ENCODE results near the gene NFASC.

The NFASC gene

GRCh38 chr1:205049479-205049878 is 178.8 kb downstream of the NFASC start:
- no peak overlapping the region for H3K4me3 ChIP-seq (ENCODE audit: insufficient read depth, low read depth, low read length)
- H3K27me3 ChIP-seq (ENCODE audit: control insufficient read depth, insufficient read depth, low read length, poor library complexity, severe bottlenecking), result peaks cover 19% of the 10 kb centered on the region
- no peaks in the 10 kb centered on the region for H3K36me3 ChIP-seq (ENCODE audit: control insufficient read depth, insufficient read depth, low read length)
- H3K9me3 ChIP-seq (ENCODE audit: control insufficient read depth, low read length), result no peaks in the 10 kb centered on the region
- H3K4me1 ChIP-seq (ENCODE audit: control insufficient read depth, insufficient read depth, low read length), result peaks cover 36% of the 10 kb centered on the region
- 81 to 85% methylated on average over 6 of the region's 6 CpGs for WGBS, 2 experiments
- no peak overlapping the region for H3K27ac ChIP-seq (ENCODE audit: insufficient read depth, low read depth, low read length, poor library complexity, severe bottlenecking)

GRCh38 chr1:205052690-205053089 is 182.0 kb downstream of the NFASC start:
- 86 to 90% methylated on average over 11 of the region's 11 CpGs for WGBS, 2 experiments
- peaks cover 16% of the 10 kb centered on the region for H3K4me1 ChIP-seq (ENCODE audit: control insufficient read depth, insufficient read depth, low read length)

GRCh38 chr1:205053296-205053695 is 182.6 kb downstream of the NFASC start:
- H3K27ac ChIP-seq (ENCODE audit: insufficient read depth, low read depth, low read length, poor library complexity, severe bottlenecking), result no peak overlapping the region

More at GRCh38 chr1:205052690-205053089, 182.0 kb downstream of the NFASC start:
- Histone ChIP-seq H3K9me3 (ENCODE audit: control insufficient read depth, low read length) (no peaks in the 10 kb centered on the region), H3K27me3 (ENCODE audit: control insufficient read depth, insufficient read depth, low read length, poor library complexity, severe bottlenecking) (no peaks in the 10 kb centered on the region), H3K27ac (ENCODE audit: insufficient read depth, low read depth, low read length, poor library complexity, severe bottlenecking) (no peak overlapping the region), H3K36me3 (ENCODE audit: control insufficient read depth, insufficient read depth, low read length) (no peaks in the 10 kb centered on the region), H3K4me3 (ENCODE audit: insufficient read depth, low read depth, low read length) (no peak overlapping the region)

GRCh38 chr1:205054013-205054412 is 183.4 kb downstream of the NFASC start:
- no peak overlapping the region for H3K27ac ChIP-seq (ENCODE audit: insufficient read depth, low read depth, low read length, poor library complexity, severe bottlenecking)
- 55 to 58% methylated on average over 7 of the region's 7 CpGs for WGBS, 2 experiments
- no peaks in the 10 kb centered on the region for H3K36me3 ChIP-seq (ENCODE audit: control insufficient read depth, insufficient read depth, low read length)
- H3K9me3 ChIP-seq (ENCODE audit: control insufficient read depth, low read length), result no peaks in the 10 kb centered on the region
- H3K4me3 ChIP-seq (ENCODE audit: insufficient read depth, low read depth, low read length), result no peak overlapping the region
- no peaks in the 10 kb centered on the region for H3K27me3 ChIP-seq (ENCODE audit: control insufficient read depth, insufficient read depth, low read length, poor library complexity, severe bottlenecking)
- peaks cover 11% of the 10 kb centered on the region for H3K4me1 ChIP-seq (ENCODE audit: control insufficient read depth, insufficient read depth, low read length)

More at GRCh38 chr1:205053296-205053695, 182.6 kb downstream of the NFASC start:
- Histone ChIP-seq H3K36me3 (ENCODE audit: control insufficient read depth, insufficient read depth, low read length) (no peaks in the 10 kb centered on the region), H3K27me3 (ENCODE audit: control insufficient read depth, insufficient read depth, low read length, poor library complexity, severe bottlenecking) (no peaks in the 10 kb centered on the region), H3K4me3 (ENCODE audit: insufficient read depth, low read depth, low read length) (no peak overlapping the region), H3K9me3 (ENCODE audit: control insufficient read depth, low read length) (no peaks in the 10 kb centered on the region), H3K4me1 (ENCODE audit: control insufficient read depth, insufficient read depth, low read length) (peaks cover 13% of the 10 kb centered on the region)
- WGBS, 2 experiments, result 90 to 97% methylated on average over 5 of the region's 5 CpGs

GRCh38 chr1:205056188-205056611 is 185.5 kb downstream of the NFASC start:
- H3K27ac ChIP-seq (ENCODE audit: insufficient read depth, low read depth, low read length, poor library complexity, severe bottlenecking), result no peak overlapping the region
- H3K27me3 ChIP-seq (ENCODE audit: control insufficient read depth, insufficient read depth, low read length, poor library complexity, severe bottlenecking), result no peaks in the 10 kb centered on the region

GRCh38 chr1:205056956-205057568 is 186.4 kb downstream of the NFASC start:
- Histone ChIP-seq H3K27me3 (ENCODE audit: control insufficient read depth, insufficient read depth, low read length, poor library complexity, severe bottlenecking) (no peaks in the 10 kb centered on the region), H3K36me3 (ENCODE audit: control insufficient read depth, insufficient read depth, low read length) (no peaks in the 10 kb centered on the region), H3K9me3 (ENCODE audit: control insufficient read depth, low read length) (no peaks in the 10 kb centered on the region), H3K4me3 (ENCODE audit: insufficient read depth, low read depth, low read length) (no peak overlapping the region), H3K27ac (ENCODE audit: insufficient read depth, low read depth, low read length, poor library complexity, severe bottlenecking) (no peak overlapping the region), H3K4me1 (ENCODE audit: control insufficient read depth, insufficient read depth, low read length) (peaks cover 16% of the 10 kb centered on the region)
- 96 to 99% methylated on average over 6 of the region's 6 CpGs for WGBS, 2 experiments

More at GRCh38 chr1:205056188-205056611, 185.5 kb downstream of the NFASC start:
- Histone ChIP-seq H3K4me3 (ENCODE audit: insufficient read depth, low read depth, low read length) (no peak overlapping the region), H3K9me3 (ENCODE audit: control insufficient read depth, low read length) (no peaks in the 10 kb centered on the region), H3K36me3 (ENCODE audit: control insufficient read depth, insufficient read depth, low read length) (no peaks in the 10 kb centered on the region), H3K4me1 (ENCODE audit: control insufficient read depth, insufficient read depth, low read length) (peaks cover 13% of the 10 kb centered on the region)
- WGBS, 2 experiments, result 89 to 92% methylated on average over 13 of the region's 13 CpGs

GRCh38 chr1:205057808-205058575 is 187.3 kb downstream of the NFASC start:
- H3K27me3 ChIP-seq (ENCODE audit: control insufficient read depth, insufficient read depth, low read length, poor library complexity, severe bottlenecking), result no peaks in the 10 kb centered on the region
- no peak overlapping the region for H3K4me3 ChIP-seq (ENCODE audit: insufficient read depth, low read depth, low read length)
- no peaks in the 10 kb centered on the region for H3K36me3 ChIP-seq (ENCODE audit: control insufficient read depth, insufficient read depth, low read length)
- H3K27ac ChIP-seq (ENCODE audit: insufficient read depth, low read depth, low read length, poor library complexity, severe bottlenecking), result no peak overlapping the region
- H3K4me1 ChIP-seq (ENCODE audit: control insufficient read depth, insufficient read depth, low read length), result peaks cover 16% of the 10 kb centered on the region
- WGBS, 2 experiments, result 95% methylated on average over 19 of the region's 19 CpGs
- H3K9me3 ChIP-seq (ENCODE audit: control insufficient read depth, low read length), result no peaks in the 10 kb centered on the region

- Histone ChIP-seq H3K27me3 (ENCODE audit: control insufficient read depth, insufficient read depth, low read length, poor library complexity, severe bottlenecking) (no peaks in the 10 kb centered on the region), H3K27ac (ENCODE audit: insufficient read depth, low read depth, low read length, poor library complexity, severe bottlenecking) (no peak overlapping the region), H3K4me3 (ENCODE audit: insufficient read depth, low read depth, low read length) (no peak overlapping the region), H3K9me3 (ENCODE audit: control insufficient read depth, low read length) (no peaks in the 10 kb centered on the region), H3K36me3 (ENCODE audit: control insufficient read depth, insufficient read depth, low read length) (no peaks in the 10 kb centered on the region), H3K4me1 (ENCODE audit: control insufficient read depth, insufficient read depth, low read length) (peaks cover 15% of the 10 kb centered on the region)
- 95 to 96% methylated on average over 12 of the region's 12 CpGs for WGBS, 2 experiments
These were observed 188.2 kb downstream of the NFASC start for GRCh38 chr1:205058853-205059252.

- Histone ChIP-seq H3K4me3 (ENCODE audit: insufficient read depth, low read depth, low read length) (no peak overlapping the region), H3K36me3 (ENCODE audit: control insufficient read depth, insufficient read depth, low read length) (peaks cover 2% of the 10 kb centered on the region), H3K9me3 (ENCODE audit: control insufficient read depth, low read length) (no peaks in the 10 kb centered on the region), H3K27me3 (ENCODE audit: control insufficient read depth, insufficient read depth, low read length, poor library complexity, severe bottlenecking) (no peaks in the 10 kb centered on the region), H3K4me1 (ENCODE audit: control insufficient read depth, insufficient read depth, low read length) (peaks cover 9% of the 10 kb centered on the region), H3K27ac (ENCODE audit: insufficient read depth, low read depth, low read length, poor library complexity, severe bottlenecking) (no peak overlapping the region)
- 94 to 96% methylated on average over 6 of the region's 6 CpGs for WGBS, 2 experiments
These were observed 189.0 kb downstream of the NFASC start for GRCh38 chr1:205059660-205060059.

- H3K4me1 ChIP-seq (ENCODE audit: control insufficient read depth, insufficient read depth, low read length), result peaks cover 9% of the 10 kb centered on the region
- no peaks in the 10 kb centered on the region for H3K9me3 ChIP-seq (ENCODE audit: control insufficient read depth, low read length)
- H3K27ac ChIP-seq (ENCODE audit: insufficient read depth, low read depth, low read length, poor library complexity, severe bottlenecking), result no peak overlapping the region
- peaks cover 8% of the 10 kb centered on the region for H3K36me3 ChIP-seq (ENCODE audit: control insufficient read depth, insufficient read depth, low read length)
- no peaks in the 10 kb centered on the region for H3K27me3 ChIP-seq (ENCODE audit: control insufficient read depth, insufficient read depth, low read length, poor library complexity, severe bottlenecking)
- 88 to 93% methylated on average over 10 of the region's 10 CpGs for WGBS, 2 experiments
- H3K4me3 ChIP-seq (ENCODE audit: insufficient read depth, low read depth, low read length), result no peak overlapping the region
These were observed 190.1 kb downstream of the NFASC start for GRCh38 chr1:205060746-205061145.
